ENCODE results near the gene RALA.

Gene RALA

DNA sequence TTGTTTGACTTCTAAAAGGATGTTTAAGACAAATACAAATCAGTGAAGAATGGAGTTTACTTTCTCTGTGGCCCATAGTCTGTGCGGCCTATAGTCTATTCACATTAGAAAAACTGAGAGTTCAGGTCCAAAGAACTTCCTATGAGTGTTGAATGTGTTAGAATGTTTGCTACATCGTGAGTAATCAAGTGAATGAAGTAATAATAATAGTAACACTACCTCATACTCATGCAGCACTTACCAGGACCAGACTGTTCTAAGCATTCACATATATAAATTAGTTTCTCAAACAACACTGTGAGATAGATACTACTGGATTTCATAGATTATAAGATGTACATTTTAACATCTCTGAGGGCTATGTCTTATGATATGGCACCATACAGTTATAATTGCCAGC, 70.4 kb downstream of the RALA start:
- Mint-ChIP-seq H3K4me1 (no peaks in the 10 kb centered on the region), H3K36me3 (peaks cover 49% of the 10 kb centered on the region)

DNA sequence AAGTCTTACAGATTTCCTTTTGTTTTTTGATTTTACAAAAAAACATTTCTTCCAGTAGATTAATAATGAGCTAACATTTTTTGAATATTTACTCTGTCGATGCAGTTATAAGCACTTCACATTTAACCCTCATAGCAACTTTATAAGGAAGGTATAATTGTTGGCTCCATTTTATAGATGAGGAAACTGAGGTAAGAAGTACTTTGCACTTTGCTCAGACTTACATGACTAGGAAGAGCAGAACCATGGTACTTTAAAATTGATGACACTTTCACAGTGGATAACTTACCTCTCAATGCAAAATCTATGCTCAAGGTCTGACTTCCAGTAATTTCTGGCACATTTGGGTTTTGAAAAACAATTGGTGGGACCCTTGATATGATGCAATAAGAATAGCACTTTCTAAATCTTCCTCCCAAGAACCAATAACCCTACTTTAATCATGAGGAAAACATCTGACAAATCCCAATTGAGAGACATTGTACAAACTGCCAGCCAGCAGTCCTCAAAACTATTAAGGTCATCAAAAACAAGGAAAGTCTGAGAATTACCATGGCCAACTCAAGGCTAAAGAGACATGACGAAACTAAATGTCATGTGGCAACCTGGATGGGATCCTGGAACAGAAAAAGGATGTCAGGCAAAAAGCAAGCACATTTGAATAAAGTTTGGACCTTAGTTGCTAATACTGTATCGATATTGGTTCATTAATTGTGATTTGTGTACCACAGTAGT, 72.6 kb downstream of the RALA start:
- H3K27me3 Mint-ChIP-seq, result no peaks in the 10 kb centered on the region
- ATAC-seq (ENCODE audit: low read depth), result no peak

More for the DNA sequence above, 70.4 kb downstream of the RALA start:
- no peak overlapping the region for H3K4me3 Mint-ChIP-seq
- H3K9me3 Mint-ChIP-seq, result peaks cover 2% of the 10 kb centered on the region
- H3K27me3 Mint-ChIP-seq, result no peaks in the 10 kb centered on the region
- H3K27ac Mint-ChIP-seq, result no peak overlapping the region
- ATAC-seq (ENCODE audit: low read depth) (no peak), DNase-seq (ENCODE audit: low spot score in 2 of 2) (no peak)

DNA sequence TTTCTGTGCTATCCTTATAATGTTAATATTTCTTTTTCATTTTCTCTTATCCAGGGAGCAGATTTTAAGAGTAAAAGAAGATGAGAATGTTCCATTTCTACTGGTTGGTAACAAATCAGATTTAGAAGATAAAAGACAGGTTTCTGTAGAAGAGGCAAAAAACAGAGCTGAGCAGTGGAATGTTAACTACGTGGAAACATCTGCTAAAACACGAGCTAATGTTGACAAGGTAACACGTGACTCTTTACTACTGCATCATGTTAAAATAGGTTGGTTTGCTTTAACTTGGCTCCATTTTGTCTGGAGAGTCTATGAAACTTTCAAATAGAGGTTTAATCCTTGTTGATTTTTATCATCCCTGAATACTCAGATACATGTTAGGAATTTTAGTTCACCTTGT, 73.3 kb downstream of the RALA start:
- H3K36me3 Mint-ChIP-seq, result peaks cover 57% of the 10 kb centered on the region

More for the DNA sequence above, 72.6 kb downstream of the RALA start:
- Mint-ChIP-seq H3K4me1 (no peaks in the 10 kb centered on the region), H3K9me3 (peaks cover 2% of the 10 kb centered on the region), H3K27ac (no peak overlapping the region), H3K4me3 (no peak overlapping the region), H3K36me3 (peaks cover 58% of the 10 kb centered on the region)
- no peak for DNase-seq (ENCODE audit: low spot score in 2 of 2)

DNA sequence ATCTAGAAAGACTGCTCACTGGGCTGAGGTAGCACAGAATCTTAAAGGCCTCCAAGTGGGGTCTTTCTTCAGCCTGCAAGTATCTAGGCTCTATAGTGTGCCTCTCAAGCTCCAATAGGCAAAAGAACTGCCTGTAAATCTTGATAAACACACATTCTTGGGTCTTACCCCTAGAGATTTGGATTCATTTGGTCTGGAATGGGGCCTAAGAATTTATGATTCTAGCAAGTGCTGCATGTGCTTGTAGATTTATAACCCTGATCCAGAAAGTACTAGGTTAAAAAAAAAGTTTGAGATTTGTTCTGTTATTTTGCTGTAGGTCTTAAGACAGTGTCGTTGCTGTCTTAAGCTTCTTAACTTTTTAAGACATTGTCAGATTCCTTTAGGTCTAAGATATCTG, 74.1 kb downstream of the RALA start:
- Mint-ChIP-seq H3K4me1 (no peaks in the 10 kb centered on the region), H3K9me3 (peaks cover 2% of the 10 kb centered on the region), H3K4me3 (no peak overlapping the region), H3K27ac (peak overlapping the region; percentile 17), H3K27me3 (no peaks in the 10 kb centered on the region), H3K36me3 (peaks cover 53% of the 10 kb centered on the region)
- ATAC-seq (ENCODE audit: low read depth) (no peak), DNase-seq (ENCODE audit: low spot score in 2 of 2) (no peak)

More for the DNA sequence above, 73.3 kb downstream of the RALA start:
- Mint-ChIP-seq H3K9me3 (peaks cover 2% of the 10 kb centered on the region), H3K4me3 (no peak overlapping the region), H3K4me1 (no peaks in the 10 kb centered on the region), H3K27ac (peak overlapping the region; percentile 17), H3K27me3 (no peaks in the 10 kb centered on the region)
- no peak for DNase-seq (ENCODE audit: low spot score in 2 of 2)
- no peak for ATAC-seq (ENCODE audit: low read depth)

DNA sequence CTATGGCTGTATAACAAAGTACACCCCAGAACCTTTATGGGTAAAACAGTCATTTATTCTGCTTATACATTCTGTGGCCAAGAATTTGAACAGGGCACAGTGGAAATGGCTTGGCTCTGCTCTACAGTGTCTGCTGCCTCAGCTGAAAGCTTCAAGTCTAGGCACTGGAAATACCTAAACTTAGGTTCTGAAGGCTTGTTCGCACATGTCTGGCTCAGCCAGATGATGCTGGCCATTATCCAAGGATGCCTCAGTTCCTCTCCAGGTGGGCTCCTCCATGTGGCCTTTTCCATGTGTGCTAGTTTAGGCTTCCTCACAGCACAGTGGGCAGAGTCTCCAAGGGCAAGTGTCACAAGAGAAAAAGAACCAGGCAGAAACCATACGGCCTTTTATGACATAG, 76.8 kb downstream of the RALA start:
- no peaks in the 10 kb centered on the region for H3K27me3 Mint-ChIP-seq
- DNase-seq (ENCODE audit: low spot score in 2 of 2), result no peak
- no peak for ATAC-seq (ENCODE audit: low read depth)
- H3K9me3 Mint-ChIP-seq, result no peaks in the 10 kb centered on the region
- peaks cover 50% of the 10 kb centered on the region for H3K36me3 Mint-ChIP-seq
- H3K4me1 Mint-ChIP-seq, result no peaks in the 10 kb centered on the region
- no peak overlapping the region for H3K4me3 Mint-ChIP-seq
- no peak overlapping the region for H3K27ac Mint-ChIP-seq

DNA sequence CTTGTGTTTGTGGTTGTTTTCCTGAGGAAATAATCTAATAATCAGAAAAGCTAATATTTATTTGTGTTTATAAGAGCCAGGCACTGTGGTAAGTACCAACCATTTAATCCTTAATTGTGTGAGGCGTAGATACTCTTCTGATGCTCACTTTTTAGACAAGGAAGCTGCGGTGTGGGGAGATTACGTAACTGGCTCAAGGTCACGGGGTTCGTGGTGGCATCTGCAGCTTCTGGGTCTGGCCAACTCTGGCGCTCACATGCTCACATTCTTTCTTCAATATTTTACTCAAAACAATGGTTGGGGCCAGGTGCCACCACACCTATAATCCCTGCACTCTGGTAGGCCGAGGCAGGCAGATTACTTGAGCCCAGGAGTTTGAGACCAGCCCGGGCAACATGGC, 77.6 kb downstream of the RALA start:
- H3K9me3 Mint-ChIP-seq, result no peaks in the 10 kb centered on the region
- H3K4me3 Mint-ChIP-seq, result no peak overlapping the region
- no peaks in the 10 kb centered on the region for H3K27me3 Mint-ChIP-seq
- H3K36me3 Mint-ChIP-seq, result peaks cover 52% of the 10 kb centered on the region
- H3K27ac Mint-ChIP-seq, result no peak overlapping the region
- no peak for ATAC-seq (ENCODE audit: low read depth)
- H3K4me1 Mint-ChIP-seq, result no peaks in the 10 kb centered on the region
- no peak for DNase-seq (ENCODE audit: low spot score in 2 of 2)

DNA sequence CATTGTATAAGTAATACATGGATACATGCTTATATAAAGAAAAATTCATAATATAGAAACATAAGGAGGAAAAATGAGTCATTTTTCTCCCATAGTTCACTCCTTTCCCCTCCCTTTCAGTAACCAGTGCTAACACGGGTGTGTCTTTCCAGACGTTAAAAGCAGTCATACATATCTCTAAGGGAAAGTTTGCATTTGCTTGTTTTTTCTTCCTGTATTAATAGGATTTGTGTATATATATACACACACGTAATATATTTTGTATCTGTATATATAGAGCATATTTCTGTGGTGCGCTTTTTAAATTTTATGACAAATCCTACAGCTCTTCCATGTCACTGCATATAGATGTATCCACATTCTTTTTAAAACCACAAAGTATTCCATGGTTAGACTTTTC, 78.8 kb downstream of the RALA start:
- Mint-ChIP-seq H3K36me3 (peaks cover 42% of the 10 kb centered on the region), H3K27me3 (no peaks in the 10 kb centered on the region), H3K27ac (no peak overlapping the region), H3K9me3 (no peaks in the 10 kb centered on the region), H3K4me1 (no peaks in the 10 kb centered on the region), H3K4me3 (no peak overlapping the region)
- no peak for DNase-seq (ENCODE audit: low spot score in 2 of 2)
- no peak for ATAC-seq (ENCODE audit: low read depth)

DNA sequence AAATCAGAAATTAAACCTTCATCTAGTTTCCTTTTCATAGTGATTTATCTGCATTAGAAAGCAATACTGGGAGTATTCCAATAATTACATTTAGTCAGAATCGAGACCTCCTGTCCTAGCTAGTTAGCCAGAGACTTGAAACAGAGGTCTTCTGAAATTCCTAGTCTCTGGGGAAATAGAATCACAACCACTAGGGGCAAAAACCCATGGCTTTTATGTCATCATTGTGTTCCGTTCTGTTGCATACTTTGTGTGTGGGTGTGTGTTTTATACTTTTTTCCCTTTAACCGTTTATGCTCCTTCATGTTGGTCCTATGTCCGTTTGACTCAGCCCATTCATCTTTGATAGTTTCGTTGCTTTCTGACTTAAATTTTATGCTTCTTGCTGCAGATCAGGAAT, 79.8 kb downstream of the RALA start:
- DNase-seq (ENCODE audit: low spot score in 2 of 2) (no peak), ATAC-seq (ENCODE audit: low read depth) (no peak)
- H3K27me3 Mint-ChIP-seq, result no peaks in the 10 kb centered on the region
- H3K36me3 Mint-ChIP-seq, result peaks cover 34% of the 10 kb centered on the region
- no peak overlapping the region for H3K27ac Mint-ChIP-seq
- H3K4me1 Mint-ChIP-seq, result no peaks in the 10 kb centered on the region
- no peak overlapping the region for H3K4me3 Mint-ChIP-seq
- H3K9me3 Mint-ChIP-seq, result no peaks in the 10 kb centered on the region

DNA sequence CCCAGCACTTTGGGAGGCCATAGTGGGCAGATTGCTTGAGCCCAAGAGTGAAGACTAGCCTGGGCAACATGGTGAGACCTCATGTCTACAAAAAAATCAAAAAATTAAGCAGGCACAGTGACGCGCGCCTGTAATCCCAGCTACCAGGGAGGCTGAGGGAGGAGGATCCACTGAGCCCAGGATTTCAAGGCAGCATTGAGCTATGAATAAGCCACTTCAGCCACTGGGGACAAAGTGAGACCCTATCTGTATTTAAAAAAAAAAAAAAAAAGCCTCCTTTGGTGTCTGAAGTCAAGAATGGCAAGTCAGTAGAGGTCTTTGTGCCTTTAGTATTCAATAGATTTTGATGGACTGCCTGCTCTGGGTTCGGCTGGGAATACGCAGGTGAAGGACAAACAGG, 85.7 kb downstream of the RALA start:
- no peak for ATAC-seq (ENCODE audit: low read depth)
- no peak overlapping the region for H3K27ac Mint-ChIP-seq

DNA sequence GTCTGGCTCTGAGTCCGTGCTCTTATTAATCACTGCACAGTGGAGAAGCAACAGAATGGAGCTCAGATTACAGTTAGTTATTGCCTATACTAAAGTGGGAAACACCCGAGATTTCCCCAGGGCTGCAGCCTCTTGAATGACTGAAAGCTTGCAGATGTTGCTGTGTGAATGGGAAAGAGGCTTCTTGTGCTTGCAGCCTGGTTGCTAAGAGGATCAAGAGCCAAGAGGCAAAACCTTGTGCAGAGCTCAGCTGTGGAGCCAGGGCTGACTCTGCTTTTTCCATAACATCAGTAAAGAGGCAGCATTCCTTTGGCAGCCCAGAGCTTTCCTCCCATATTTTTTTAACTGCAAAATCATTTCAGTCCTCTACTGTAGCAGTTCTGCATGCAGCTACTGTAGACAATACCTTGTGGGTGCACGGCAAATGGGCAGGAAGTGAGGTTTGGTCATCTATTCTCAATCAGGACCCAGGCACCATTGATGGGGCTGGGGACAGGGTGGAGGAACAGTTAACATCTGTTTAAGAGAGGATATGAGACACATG, 86.5 kb downstream of the RALA start:
- Mint-ChIP-seq H3K4me3 (no peak overlapping the region), H3K9me3 (peaks cover 13% of the 10 kb centered on the region), H3K4me1 (no peaks in the 10 kb centered on the region), H3K36me3 (peaks cover 5% of the 10 kb centered on the region), H3K27ac (no peak overlapping the region), H3K27me3 (no peaks in the 10 kb centered on the region)
- DNase-seq (ENCODE audit: low spot score in 2 of 2) (no peak), ATAC-seq (ENCODE audit: low read depth) (no peak)

More for the DNA sequence above, 85.7 kb downstream of the RALA start:
- peaks cover 5% of the 10 kb centered on the region for H3K36me3 Mint-ChIP-seq
- H3K4me3 Mint-ChIP-seq, result no peak overlapping the region
- no peak for DNase-seq (ENCODE audit: low spot score in 2 of 2)
- H3K4me1 Mint-ChIP-seq, result no peaks in the 10 kb centered on the region
- no peaks in the 10 kb centered on the region for H3K27me3 Mint-ChIP-seq
- peaks cover 11% of the 10 kb centered on the region for H3K9me3 Mint-ChIP-seq

DNA sequence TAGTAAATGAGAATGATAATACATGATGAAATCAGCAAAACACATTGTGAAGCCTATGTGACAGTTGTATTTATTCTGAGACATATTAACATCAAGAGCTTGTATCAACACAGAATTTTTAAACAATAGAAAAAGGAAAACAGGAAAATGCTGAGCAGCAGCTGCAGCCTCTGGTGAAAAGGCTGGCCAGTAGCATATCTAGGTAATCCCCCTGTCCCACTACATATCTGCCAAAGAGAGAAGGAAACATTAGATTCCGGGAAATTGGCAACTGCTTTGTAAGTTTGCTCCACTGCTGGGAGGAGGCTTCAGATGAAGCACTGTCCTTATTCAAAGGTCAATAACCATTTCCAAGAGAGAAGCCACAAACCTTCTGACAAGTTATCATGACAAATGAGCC, 89.4 kb downstream of the RALA start:
- ATAC-seq (ENCODE audit: low read depth) (no peak), DNase-seq (ENCODE audit: low spot score in 2 of 2) (no peak)
- H3K27ac Mint-ChIP-seq, result no peak overlapping the region
- no peaks in the 10 kb centered on the region for H3K4me1 Mint-ChIP-seq
- H3K27me3 Mint-ChIP-seq, result peaks cover 2% of the 10 kb centered on the region
- no peak overlapping the region for H3K4me3 Mint-ChIP-seq
- peaks cover 22% of the 10 kb centered on the region for H3K9me3 Mint-ChIP-seq
- peaks cover 2% of the 10 kb centered on the region for H3K36me3 Mint-ChIP-seq

DNA sequence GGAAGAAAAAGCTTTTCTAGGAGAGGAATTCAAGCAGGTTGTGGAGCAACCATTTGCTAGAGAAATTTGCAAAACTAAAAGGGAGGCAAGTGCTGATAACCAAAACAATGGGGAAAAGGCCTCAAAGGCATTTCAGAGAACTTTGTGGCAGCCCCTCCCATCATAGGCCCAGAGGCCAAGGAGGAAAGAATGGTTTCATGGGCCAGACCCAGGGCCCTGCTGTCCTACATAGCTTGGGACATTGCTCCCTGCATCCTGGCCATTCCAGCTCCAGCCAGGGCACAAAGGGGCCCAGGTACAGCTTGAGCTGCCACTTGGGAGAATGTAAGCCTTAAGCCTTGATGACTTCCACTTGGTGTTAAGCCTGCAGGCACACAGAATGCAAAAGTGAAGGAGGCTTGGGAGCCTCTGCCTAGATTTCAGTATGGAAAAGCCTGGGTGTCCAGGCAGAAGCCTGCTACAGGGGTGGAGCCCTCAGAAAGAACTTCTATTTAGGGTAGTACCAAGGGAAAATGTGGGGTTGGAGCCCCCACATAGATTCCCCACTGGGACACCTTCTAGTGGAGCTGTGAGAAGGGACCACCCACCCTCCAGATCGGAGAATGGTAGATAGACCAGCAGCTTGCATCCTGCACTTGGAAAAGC, 91.2 kb downstream of the RALA start:
- no peak overlapping the region for H3K27ac Mint-ChIP-seq
- DNase-seq (ENCODE audit: low spot score in 2 of 2) (no peak), ATAC-seq (ENCODE audit: low read depth) (no peak)
- peaks cover 2% of the 10 kb centered on the region for H3K36me3 Mint-ChIP-seq
- no peaks in the 10 kb centered on the region for H3K4me1 Mint-ChIP-seq
- H3K4me3 Mint-ChIP-seq, result no peak overlapping the region
- peaks cover 2% of the 10 kb centered on the region for H3K27me3 Mint-ChIP-seq
- H3K9me3 Mint-ChIP-seq, result peaks cover 22% of the 10 kb centered on the region

DNA sequence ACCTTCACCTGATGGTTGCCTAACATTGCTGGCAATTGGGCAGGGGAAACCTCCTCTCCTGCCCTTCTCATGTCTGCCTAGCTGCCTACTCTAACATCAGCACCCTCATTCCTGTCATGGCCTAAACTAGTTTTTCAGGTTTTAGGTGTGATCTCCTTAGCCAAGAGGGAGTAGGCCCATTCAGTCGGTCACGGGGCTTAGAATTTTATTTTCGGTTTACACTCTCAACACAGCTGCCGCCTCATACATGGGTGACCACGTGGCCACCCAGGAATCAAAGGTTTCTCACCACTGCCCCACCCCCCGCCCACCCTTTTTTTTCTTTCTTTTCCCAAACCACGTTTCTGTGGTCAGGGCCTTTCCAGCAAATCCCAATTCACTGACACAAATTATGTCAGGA, 97.2 kb downstream of the RALA start:
- ATAC-seq (ENCODE audit: low read depth) (no peak), DNase-seq (ENCODE audit: low spot score in 2 of 2) (no peak)
- H3K4me1 Mint-ChIP-seq, result no peaks in the 10 kb centered on the region
- peaks cover 4% of the 10 kb centered on the region for H3K9me3 Mint-ChIP-seq
- H3K36me3 Mint-ChIP-seq, result peaks cover 1% of the 10 kb centered on the region
- no peak overlapping the region for H3K27ac Mint-ChIP-seq
- peaks cover 9% of the 10 kb centered on the region for H3K27me3 Mint-ChIP-seq
- no peak overlapping the region for H3K4me3 Mint-ChIP-seq

DNA sequence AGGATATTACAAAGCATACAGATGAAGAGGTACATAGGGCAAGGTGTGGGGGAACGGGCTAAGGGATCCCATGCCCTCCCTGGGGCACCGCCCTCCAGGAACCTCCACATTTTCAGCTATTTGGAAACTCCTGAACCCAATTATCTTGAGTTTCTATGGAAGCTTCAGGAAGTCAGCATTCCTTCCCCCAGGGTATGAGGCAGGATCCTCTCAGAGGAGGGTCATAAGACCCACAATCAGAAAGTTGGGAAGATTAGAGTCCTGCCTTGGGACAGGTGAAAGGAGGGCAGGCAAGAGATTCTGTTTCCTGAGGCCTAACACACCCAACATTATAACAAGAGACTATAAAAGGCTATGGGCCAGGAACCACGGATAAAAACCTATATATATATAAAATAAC, 98.0 kb downstream of the RALA start:
- no peak overlapping the region for H3K4me3 Mint-ChIP-seq
- H3K27ac Mint-ChIP-seq, result no peak overlapping the region
- ATAC-seq (ENCODE audit: low read depth), result no peak
- peaks cover 9% of the 10 kb centered on the region for H3K27me3 Mint-ChIP-seq
- no peak for DNase-seq (ENCODE audit: low spot score in 2 of 2)
- no peaks in the 10 kb centered on the region for H3K4me1 Mint-ChIP-seq
- H3K9me3 Mint-ChIP-seq, result no peaks in the 10 kb centered on the region
- no peaks in the 10 kb centered on the region for H3K36me3 Mint-ChIP-seq

All from memory B cell (primary cell).